ENCODE measurements around the gene ABR.
"Not testable (repeated sequence)": the region's sequence is repeated elsewhere in the genome, so short reads cannot be mapped to it uniquely, and the experiment has no call there.

The ABR gene

DNA sequence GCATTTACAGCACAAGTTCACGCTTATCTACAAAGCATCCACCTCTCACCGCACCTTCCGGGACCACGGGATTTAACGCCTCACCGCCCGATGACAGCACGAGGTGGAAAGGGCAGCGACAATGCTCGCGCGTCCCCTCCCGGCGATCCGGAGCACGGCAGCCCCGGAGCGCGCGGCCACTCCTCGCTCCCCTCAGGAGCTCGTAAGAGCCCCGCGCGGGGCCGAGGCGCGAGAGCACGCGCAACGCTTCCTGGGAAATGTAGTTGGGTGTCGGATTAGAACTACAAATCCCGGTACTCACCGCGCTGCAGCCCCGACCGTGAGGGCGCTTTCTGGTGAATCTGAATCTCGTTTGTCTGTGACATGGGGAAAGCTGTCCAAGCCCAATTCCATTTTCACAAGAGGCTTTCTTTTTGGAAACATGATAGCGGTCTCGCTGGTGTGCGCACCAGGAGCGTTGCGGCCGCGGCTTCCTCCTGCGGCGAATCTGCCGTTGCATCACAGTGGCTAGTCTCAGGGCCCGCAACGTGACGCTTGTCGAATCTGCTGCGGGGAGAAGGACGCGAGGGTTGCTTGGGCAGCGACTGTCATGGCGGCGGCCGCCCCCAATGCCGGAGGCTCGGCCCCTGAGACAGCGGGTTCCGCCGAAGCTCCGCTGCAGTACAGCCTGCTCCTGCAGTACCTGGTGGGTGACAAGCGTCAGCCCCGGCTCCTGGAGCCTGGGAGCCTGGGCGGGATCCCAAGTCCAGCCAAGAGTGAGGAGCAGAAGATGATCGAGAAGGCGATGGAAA is 183.0 kb downstream of the ABR start, which contains the start of gene TIMM22:
TIMM22 (plus strand) TSS at position 576 of the 791 bp plus-strand sequence; CDS start at position 590, 14 bp downstream.
- in situ Hi-C loops (cut with MboI; ENCODE audit: low sequenced_read_pairs) = loop anchor here (25.0 kb wide), 1 partner anchor 259 kb away; the partner anchor contains the start of gene TLCD3A

DNA sequence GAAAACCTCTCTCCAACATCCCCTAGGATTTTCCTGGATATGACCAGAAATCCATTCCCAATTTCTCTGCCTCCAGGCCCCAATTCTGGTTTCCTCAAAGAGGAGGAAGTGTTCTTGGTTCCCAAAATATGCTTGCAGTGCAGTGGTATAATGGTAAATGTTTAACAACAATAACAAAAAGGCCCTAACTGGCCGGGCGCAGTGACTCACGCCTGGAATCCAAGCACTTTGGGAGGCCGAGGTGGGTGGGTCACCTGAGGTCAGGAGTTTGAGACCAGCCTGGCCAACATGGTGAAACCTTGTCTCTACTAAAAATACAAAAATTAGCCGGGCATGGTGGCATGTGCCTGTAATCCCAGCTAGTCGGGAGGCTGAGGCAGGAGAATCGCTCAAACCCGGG is 184.5 kb downstream of the ABR start:
- in situ Hi-C loops (cut with MboI; ENCODE audit: low sequenced_read_pairs) = loop anchor here (25.0 kb wide), 1 partner anchor 258 kb away; the partner anchor contains the start of gene TLCD3A

DNA sequence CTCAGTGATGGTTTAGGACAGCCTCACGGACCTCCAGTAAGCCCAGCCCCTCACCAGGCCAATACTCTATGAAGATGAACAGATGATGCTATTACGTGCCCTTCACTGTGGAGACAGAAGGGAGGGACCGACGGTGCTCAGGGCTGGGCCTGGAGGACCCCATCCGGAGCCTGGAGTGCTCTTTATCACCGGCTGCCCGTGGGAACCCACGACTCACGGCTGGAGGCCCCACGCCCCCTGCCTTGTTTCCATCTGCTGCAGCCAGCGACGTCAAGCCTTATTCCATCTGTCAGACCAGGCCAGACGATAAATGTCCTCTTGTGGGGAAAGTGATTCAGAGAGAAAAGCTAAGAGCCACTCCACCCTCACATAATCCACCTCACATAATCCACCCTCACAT is 186.8 kb downstream of the ABR start:
- in situ Hi-C loops (cut with MboI; ENCODE audit: low sequenced_read_pairs) = loop anchor here (25.0 kb wide), 1 partner anchor 256 kb away; the partner anchor contains the start of gene TLCD3A

DNA sequence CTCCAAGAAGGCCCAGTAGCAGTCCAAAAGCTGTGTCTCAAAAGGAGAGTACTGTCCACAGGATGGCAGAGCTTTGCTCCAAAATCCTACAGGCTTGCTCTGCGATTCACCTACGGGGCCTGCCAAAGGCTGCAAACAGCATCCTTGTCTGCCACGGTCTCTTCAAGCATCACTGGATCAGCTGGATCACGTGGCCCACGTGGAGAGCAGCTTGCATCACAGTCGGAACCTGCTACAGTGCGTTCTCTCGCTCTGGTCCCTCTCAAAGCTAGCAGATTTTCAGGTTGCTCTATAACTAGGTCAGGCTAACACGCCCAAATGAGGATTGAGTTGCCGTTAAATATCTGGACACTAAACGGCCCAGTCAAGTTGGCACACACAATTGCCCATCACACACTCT is 191.2 kb downstream of the ABR start:
- in situ Hi-C loops (cut with MboI; ENCODE audit: low sequenced_read_pairs) = loop anchor here (25.0 kb wide), 1 partner anchor 251 kb away; the partner anchor contains the start of gene TLCD3A

DNA sequence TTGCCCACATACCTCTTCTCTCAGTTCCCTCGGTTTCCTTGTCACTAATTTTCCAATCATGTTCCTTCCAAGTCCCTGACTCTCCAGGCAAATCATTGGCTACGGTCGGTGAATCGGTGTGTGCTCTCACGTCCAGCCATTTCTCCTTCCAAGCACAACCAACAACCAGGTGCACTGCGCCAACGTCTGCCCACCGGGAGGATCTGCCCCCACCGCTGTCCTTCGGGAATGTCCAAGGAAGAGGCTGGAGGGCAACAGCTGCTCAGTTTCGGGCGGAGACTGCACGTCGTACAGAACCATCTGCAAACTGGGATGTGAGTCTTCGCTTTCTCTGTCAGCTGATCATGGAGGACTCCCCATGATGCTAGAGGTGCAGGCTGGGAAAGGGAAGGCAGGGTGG is 191.8 kb downstream of the ABR start:
- in situ Hi-C loops (cut with MboI; ENCODE audit: low sequenced_read_pairs) = loop anchor here (25.0 kb wide), 1 partner anchor 251 kb away; the partner anchor contains the start of gene TLCD3A

DNA sequence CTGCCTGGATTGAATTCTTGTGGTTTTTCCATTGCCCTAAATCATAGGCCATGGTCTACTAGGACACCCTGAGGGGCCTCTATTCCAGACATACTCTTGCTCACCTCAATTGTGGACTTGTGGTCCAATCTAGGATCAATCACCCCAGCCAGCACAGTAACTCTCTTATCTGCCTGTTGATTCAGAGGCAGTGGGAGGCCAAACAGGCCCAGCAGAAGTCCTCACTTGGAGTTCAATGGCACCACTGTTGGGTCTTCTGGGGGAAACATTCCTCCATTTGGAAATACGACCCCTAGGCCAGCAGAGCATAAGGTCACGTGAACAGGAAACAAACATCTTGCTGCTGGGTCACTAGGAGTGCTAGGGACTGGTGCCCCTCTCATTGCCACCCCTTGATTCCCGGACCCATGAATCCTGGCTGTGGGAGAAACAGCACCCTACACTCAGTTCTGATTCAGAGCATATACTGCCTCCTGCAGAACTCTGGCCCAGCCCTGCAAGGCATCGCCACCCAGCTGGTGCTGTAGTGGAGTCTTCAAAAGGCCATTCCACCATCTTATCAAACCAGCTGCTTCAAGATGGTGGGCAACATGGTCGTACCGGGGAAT is 193.4 kb downstream of the ABR start:
- in situ Hi-C loops (cut with MboI; ENCODE audit: low sequenced_read_pairs) = loop anchor here (25.0 kb wide), 1 partner anchor 249 kb away; the partner anchor contains the start of gene TLCD3A

DNA sequence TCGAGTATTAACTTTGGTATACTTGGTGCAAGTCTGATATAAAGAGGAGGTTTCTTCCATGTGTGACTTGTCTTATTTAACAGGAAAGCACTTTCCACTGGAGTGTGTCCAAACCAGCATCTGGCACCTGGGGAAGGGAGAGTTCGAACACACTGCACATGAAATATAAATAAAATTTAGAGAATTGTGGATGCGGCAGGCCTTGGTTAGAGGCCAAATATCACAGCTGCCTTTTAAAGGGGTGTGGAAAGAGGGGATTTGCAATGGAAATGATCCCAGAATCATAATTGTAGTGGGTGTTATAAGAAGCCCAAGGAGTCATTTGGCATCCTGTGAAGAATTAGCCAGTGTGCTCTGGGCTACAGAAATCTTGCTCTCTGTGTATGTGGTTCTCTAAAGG is 195.9 kb downstream of the ABR start:
- in situ Hi-C loops (cut with MboI; ENCODE audit: low sequenced_read_pairs) = loop anchor here (25.0 kb wide), 1 partner anchor 247 kb away; the partner anchor contains the start of gene TLCD3A

DNA sequence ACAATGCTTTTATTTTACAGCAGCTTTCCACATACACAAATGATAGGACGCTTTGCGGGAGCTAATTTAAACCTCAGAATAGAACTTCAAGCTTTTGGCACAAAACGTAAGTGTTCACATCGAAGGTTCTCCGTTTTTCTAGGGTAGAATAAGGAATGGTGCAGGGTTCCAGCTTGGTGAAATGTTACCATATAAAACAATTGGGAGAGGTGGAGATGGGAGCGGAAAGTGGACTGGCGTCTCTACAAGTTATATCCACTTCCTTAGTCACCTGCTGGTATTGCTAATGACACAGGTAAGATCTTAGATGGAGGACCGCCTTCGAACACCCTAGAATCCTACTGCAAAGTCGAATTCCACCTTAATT is 198.5 kb downstream of the ABR start:
- in situ Hi-C loops (cut with MboI; ENCODE audit: low sequenced_read_pairs) = loop anchor here (25.0 kb wide), 1 partner anchor 244 kb away; the partner anchor contains the start of gene TLCD3A

DNA sequence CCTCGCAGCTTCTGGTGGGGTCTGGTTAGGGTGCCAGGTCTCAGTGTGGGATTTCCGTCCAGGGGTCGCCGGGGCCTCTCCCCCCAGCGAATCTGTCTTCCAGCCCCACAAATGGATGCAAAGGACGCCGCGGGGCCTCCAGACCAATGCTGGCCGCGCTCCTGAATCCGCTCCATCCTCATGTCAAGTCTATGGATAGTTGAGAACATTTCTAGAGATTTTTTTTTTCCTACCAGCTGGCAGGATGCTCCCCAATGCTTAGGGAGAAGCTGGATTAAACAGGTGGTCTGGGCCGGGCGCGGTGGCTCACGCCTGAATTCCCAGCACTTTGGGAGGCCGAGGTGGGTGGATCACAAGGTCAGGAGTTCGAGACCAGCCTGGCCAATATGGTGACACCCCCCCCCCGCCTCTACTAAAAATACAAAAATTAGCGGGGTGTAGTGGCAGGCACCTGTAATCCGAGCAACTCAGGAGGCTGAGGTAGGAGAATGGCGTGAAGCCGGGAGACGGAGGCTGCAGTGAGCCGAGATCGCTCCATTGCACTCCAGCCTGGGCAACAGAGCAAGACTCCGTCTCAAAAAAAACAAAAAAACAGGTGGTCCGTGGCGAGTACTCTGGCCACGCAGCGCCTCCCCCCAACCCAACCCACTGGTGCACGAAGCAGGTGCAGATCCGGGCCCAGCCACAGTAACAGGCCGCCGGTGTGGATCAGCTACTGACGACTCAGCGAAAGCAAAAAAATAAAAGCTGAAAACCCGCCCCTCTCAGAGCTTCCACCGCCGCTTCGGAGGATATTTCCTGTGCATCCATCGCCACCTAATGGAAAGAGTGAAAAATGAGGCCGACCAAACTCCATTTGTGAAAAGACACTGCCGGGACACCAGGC is 199.1 kb downstream of the ABR start:
- in situ Hi-C loops (cut with MboI; ENCODE audit: low sequenced_read_pairs) = loop anchor here (25.0 kb wide), 1 partner anchor 243 kb away; the partner anchor contains the start of gene TLCD3A

DNA sequence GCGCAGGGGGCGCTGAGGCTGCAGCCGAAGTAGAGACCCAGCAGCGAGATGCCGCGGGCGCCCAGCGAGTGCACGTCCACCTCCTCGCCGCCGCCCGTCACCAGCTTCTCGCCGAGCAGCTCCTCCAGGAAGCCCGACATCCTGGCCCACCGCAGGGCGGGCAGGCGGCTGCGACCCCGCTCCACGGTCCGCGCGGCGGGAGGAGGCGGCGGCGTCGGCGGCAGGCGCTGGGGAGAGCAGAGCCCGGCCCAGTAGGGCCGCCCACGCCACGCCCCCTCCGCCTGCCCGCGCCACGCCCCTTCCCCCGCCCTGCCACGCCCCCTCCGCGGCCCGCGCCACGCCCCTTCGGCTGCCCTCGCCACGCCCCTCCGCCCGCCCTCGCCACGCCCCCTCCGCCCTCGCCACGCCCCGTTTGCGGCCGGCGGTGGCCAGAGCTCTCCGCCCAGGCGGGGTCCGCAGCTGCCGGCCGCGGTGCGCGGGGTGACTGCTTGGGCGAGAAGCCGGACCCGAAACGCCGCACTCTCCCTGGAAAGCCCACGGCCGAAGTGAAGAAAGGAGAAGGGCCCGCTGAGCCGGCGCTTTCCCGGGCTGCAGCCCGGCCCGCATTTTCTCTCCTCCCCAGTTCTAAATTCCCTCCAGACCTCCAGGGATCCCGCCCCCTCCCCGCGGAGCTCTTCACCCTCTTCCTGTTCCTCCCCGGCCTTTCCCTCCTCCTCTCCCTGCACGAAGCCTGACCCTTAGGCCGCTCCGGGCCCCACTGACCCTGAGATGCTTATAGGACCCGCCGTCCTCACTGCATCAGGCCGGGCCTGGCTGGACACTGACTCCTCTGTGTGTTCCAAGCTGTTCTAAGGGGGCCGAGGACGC is 200.0 kb downstream of the ABR start, which contains the start of gene NXN:
NXN (minus strand) TSS at position 238 of the 867 bp plus-strand sequence.
- in situ Hi-C loops (cut with MboI; ENCODE audit: low sequenced_read_pairs) = loop anchor here (25.0 kb wide), 1 partner anchor 242 kb away; the partner anchor contains the start of gene TLCD3A

DNA sequence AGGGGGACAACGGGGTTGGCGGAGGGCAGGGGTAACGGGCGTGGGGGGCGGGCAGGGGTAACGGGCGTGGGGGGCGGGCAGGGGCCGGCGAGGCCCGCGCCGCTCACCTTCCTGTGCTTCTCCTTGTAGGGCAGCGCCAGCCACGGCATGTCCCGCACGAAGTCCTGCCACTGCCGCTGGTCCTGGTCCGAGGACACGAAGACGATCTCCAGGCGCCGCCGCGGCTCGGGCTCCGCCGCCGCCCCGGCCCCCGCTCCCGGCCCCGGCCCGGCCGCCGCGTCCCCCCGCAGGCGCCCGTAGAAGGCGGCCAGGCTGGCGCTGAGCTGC is 200.6 kb downstream of the ABR start:
- in situ Hi-C loops (cut with MboI; ENCODE audit: low sequenced_read_pairs) = loop anchor here (25.0 kb wide), 1 partner anchor 242 kb away; the partner anchor contains the start of gene TLCD3A

DNA sequence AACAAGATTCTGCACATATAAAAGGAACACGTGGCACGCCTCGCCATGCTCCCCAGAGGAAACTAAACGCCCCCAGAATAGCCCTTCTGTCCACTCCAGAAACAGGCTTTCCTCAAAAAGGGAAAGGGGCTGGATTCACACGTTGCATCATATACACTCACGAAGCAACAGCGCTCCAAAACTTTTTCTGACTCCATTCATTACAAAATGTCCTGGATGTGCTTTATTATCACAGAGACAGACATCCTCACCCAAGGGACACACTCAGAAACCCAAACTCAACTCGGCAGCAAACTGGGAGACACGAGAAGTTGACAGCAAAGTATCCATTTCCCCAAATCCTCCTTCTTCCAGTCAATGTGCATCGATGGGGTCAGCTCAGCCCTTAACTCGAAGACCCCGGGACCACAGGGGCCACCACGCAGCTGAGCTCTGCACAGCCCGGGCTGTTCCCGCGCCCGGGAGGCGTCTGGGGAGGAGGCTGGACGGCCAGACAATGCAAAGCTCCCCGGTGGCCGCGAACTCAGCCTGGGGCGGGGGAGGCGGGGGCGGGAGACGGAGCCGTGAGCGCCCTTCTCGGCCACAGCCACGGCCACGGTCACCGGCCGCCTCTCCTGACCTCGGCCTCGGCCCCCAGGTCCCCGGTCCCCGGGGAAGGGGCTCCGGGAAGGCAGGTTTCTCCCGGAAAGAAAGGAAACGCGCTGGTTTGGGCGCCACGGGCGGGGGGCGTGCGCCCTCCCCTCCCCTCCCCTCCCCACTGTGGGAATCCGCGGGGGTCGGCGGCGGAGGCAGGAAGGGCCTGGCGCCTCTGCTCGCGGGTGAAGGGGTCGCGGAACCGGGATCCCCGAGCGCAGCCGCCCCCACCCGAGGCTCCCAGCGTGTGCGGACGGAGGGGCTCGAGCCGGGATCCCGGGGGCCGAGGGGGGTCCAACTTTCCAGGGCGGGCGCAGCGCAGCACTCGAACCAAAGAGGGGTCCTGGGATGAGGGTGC is 201.4 kb downstream of the ABR start:
- in situ Hi-C loops (cut with MboI; ENCODE audit: low sequenced_read_pairs) = loop anchor here (25.0 kb wide), 1 partner anchor 241 kb away; the partner anchor contains the start of gene TLCD3A

DNA sequence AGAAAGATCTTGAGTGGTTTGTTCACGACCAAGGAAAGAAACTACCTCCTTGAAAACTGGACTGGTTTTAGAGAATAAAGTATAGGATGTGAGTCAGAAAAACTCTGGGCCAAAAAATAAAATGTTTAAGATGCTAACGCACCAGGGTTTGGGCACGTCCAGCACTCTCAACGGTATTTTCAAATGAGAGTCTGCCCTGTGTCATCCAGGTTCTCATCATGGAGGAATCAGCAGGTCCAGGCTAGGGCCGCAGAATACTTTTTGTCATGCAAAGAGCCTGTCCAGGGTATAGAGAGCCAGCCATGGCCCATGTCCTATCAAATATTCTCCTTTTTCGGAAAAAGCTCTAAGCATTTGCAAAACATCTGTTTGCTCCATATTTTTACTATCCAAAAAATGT is 202.6 kb downstream of the ABR start:
- in situ Hi-C loops (cut with MboI; ENCODE audit: low sequenced_read_pairs) = loop anchor here (25.0 kb wide), 1 partner anchor 240 kb away; the partner anchor contains the start of gene TLCD3A

DNA sequence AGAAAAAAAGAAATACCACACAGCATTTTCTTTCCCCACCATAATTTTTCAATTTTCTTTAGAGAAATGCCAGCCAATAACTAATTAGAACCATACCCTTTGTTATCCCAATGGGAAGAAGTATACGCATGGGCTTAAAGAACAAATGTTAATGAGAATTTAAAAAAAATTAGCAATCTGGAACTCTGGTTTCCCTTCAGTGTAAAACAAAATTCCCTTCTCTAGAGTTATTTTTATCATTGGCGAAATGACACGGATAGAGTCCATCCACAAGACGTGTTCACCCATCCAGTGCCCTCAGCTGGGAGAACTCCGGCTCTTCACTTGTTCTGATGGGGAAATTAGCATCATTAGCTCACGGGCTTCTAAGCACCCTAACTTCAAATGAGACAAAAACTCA is 203.5 kb downstream of the ABR start:
- in situ Hi-C loops (cut with MboI; ENCODE audit: low sequenced_read_pairs) = loop anchor here (25.0 kb wide), 1 partner anchor 239 kb away; the partner anchor contains the start of gene TLCD3A

DNA sequence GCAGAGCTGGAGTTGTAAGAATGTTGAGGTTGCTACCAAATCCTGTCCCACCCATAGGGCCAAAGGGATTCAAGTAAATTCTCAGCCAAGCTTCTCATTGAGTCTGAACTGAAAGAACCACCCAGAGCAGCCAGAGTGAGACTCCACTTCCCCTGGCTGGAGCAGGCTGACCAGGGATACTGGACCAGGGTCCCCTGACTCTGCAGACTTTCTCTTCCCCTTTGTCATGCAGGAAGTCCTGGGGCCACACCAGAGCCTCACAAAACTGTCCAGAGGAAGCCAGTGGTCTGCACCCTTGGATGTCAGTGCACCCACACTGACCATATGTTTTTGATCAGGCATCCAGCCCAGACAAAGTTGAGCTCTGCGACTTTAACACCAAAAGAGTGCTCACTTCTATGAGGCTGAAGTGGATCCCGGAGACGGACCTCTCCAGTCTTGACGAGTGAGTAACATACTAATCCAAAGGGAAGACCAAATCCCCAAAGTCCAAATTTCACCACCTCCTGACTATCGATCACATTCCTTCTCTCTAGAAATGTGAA is 204.3 kb downstream of the ABR start:
- in situ Hi-C loops (cut with MboI; ENCODE audit: low sequenced_read_pairs) = loop anchor here (25.0 kb wide), 1 partner anchor 238 kb away; the partner anchor contains the start of gene TLCD3A

DNA sequence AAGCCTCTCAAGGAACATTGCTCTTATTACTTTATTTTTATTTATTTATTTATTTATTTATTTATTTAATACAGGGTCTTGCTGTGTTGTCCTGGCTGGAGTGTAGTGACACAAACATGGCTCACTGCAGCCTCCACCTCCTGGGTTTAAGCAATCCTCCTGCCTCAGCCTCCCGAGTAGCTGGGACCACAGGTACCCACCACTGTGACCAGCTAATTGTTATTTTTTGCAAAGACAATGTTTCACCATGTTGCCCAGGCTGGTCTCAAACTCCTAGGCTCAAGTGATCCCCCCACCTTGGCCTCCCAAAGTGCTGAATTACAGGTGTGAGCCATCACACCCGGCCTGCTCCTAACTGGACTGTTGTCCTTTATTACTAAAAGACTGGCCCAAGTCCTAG is 205.0 kb downstream of the ABR start:
- in situ Hi-C loops (cut with MboI; ENCODE audit: low sequenced_read_pairs) = loop anchor here (25.0 kb wide), 1 partner anchor 237 kb away; the partner anchor contains the start of gene TLCD3A

DNA sequence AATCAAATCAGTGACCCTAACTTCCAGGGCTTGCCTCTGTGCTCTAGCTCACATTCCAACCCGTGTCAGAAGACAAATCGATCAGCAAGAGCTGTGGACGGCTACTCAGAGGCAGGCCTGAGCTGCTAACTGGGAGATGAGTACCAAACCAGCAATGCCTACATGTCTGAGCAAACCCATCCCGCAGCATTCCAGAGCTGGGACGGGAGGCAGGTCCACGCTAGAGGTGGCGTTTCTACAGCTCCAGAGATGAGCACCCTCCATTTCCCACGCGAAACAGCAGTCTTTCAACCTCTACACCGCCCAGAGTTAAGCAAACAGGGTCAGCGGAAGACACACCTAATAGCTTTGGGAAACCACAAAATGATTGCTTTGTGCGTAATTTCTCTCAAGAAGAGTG is 206.7 kb downstream of the ABR start:
- in situ Hi-C loops (cut with MboI; ENCODE audit: low sequenced_read_pairs) = no loop called here

DNA sequence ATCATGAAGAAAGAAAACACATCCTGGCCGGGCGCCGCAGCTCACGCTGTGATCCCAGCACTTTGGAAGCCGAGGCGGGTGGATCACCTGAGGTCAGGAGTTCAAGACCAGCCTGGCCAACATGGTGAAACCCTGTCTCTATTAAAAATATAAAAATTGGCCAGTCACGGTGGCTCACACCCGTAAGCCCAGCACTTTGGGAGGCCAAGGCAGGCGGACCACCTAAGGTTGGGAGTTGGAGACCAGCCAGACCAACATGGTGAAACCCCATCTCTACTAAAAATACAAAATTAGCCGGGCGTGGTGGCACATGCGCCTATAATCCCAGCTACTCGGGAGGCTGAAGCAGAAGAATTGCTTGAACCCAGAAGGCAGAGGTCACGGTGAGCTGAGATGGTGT is 207.9 kb downstream of the ABR start:
- in situ Hi-C loops (cut with MboI; ENCODE audit: low sequenced_read_pairs) = not testable (repeated sequence)

Measured in HL-60/S4 (cell line).